ENCODE measurements around the gene TOB2. TPM values are rescaled to one million over a fixed set of nuclear protein-coding genes. Genes with fewer than 3 reads are reported as not detected.

The TOB2 gene
- total and polyA plus RNA-seq, 9 of the 15 experiments (the other 6 are each of a cell fraction or from before 2014, with no cell fraction given) = 3.3 to 20.5 (median 7.3) TPM

DNA sequence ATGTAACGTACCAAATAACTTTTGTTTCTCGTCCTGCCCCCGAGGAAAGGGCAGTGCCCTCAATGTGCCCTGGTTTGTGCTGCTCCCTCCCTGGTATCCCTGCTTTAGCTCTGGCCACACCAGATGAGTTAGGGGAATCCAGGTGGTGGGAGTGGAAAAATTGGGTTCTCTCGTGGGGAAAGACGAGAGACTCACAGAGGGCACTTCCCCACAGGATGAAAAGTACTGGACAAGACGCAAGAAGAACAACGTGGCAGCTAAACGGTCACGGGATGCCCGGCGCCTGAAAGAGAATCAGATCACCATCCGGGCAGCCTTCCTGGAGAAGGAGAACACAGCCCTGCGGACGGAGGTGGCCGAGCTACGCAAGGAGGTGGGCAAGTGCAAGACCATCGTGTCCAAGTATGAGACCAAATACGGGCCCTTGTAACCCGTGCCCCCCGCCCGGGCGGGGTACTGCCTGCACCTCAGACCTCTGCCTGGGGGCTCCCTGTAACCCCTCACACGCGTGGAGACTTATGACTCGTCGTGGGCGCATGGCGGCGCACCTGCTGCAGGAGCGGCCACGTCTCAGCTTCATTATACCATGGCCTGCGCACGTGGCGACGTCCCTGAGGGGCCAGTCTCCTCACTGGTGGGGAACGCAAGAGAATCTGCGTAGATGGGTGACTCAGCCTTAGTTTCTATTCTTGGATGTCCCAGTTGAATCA, 50.9 kb downstream of the TOB2 start:
- no peaks in the 10 kb centered on the region for H3K36me3 ChIP-seq (ENCODE audit: control insufficient read depth, insufficient read depth, low read length)
- no peak overlapping the region for H3K4me3 ChIP-seq
- FAIRE-seq = no peak
- 70% methylated on average over 11 of the region's 37 CpGs for WGBS (ENCODE audit: insufficient coverage, low coverage, missing lambda C conversion rate)
- H3K27ac ChIP-seq (ENCODE audit: extremely low read depth, low read depth, low read length) = no peak overlapping the region
- H3K9ac ChIP-seq (ENCODE audit: insufficient read depth in 1 of 2, low read depth in 2 of 2, low read length in 2 of 2) = no peak overlapping the region
- CTCF ChIA-PET (ENCODE audit: low intra/inter-chr PET ratio) = no interaction called here
- DNase-seq (ENCODE audit: extremely low read depth in 1 of 4, low spot score in 3 of 4) = no peak
- intact Hi-C loops (cut with micrococcal nuclease) (no loop called here), in situ Hi-C loops (cut with MboI) (no loop called here)
- H3K79me2 ChIP-seq (ENCODE audit: control insufficient read depth, insufficient read depth, low read length) = no peaks in the 10 kb centered on the region
- TF ChIP-seq HMG20A (CRISPR knock-in tag; conservative IDR thresholded peaks at IDR 0.05) = no peak
- no peak for TF ChIP-seq SPI1 (IDR thresholded peaks at IDR 0.05; ENCODE audit: borderline replicate concordance, low read depth, low read length)
- TF ChIP-seq, protein P1, sequence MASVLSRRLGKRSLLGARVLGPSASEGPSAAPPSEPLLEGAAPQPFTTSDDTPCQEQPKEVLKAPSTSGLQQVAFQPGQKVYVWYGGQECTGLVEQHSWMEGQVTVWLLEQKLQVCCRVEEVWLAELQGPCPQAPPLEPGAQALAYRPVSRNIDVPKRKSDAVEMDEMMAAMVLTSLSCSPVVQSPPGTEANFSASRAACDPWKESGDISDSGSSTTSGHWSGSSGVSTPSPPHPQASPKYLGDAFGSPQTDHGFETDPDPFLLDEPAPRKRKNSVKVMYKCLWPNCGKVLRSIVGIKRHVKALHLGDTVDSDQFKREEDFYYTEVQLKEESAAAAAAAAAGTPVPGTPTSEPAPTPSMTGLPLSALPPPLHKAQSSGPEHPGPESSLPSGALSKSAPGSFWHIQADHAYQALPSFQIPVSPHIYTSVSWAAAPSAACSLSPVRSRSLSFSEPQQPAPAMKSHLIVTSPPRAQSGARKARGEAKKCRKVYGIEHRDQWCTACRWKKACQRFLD (CRISPR knock-in tag; IDR thresholded peaks at IDR 0.05) = no peak
- TF ChIP-seq PHTF2 (CRISPR knock-in tag; IDR thresholded peaks at IDR 0.05) = no peak
- no peak for TF ChIP-seq MBD2 (IDR thresholded peaks at IDR 0.05; ENCODE audit: borderline replicate concordance, low read depth)
- no peak for TF ChIP-seq POU5F1 (IDR thresholded peaks at IDR 0.05; ENCODE audit: borderline replicate concordance, low read depth, low read length, partially characterized antibody)
- POLR2A ChIA-PET = interaction anchor here (1.5 kb wide), 1 partner anchor 16 kb away, joined by 4 read pairs; no protein-coding TSS in a partner anchor
- H2AFZ ChIP-seq (ENCODE audit: low read depth, low read length) = no peak overlapping the region
- no peaks in the 10 kb centered on the region for H3K9me3 ChIP-seq (replicated peaks; ENCODE audit: control insufficient read depth, insufficient read depth, low read depth, low read length)
- no peak for ATAC-seq
- H3K27me3 ChIP-seq (ENCODE audit: control insufficient read depth in 2 of 2, insufficient read depth in 2 of 2, low read length in 2 of 2) = no peaks in the 10 kb centered on the region
- H3K9me1 ChIP-seq (ENCODE audit: control insufficient read depth, insufficient read depth, low read length) = no peaks in the 10 kb centered on the region
- H3K4me1 ChIP-seq (replicated peaks in 1 of 2; ENCODE audit: control insufficient read depth in 2 of 2, insufficient read depth in 2 of 2, low read length in 2 of 2) = peaks cover 0 to 4% of the 10 kb centered on the region in 2 experiments; a peak in 1 of 5 replicates
- H3K4me2 ChIP-seq (ENCODE audit: insufficient read depth, low read length) = no peak overlapping the region
- no TSS peak for BruUV-seq (replicated peaks)
- no peaks in the 10 kb centered on the region for H4K20me1 ChIP-seq (replicated peaks; ENCODE audit: control insufficient read depth, insufficient read depth, low read length)

Data from K562 (cell line).